Measurements from ENCODE around the gene DDX1.
"Not testable (repeated sequence)": the region's sequence is repeated elsewhere in the genome, so short reads cannot be mapped to it uniquely, and the experiment has no call there.

GRCh38 chr2:15621472-15621870 is 29.8 kb downstream of the DDX1 start:
- TF ChIP-seq CTCF, EP300, POLR2A (IDR thresholded peaks at IDR 0.05): not testable (repeated sequence)

Measured in ovary (tissue), 3 donors.